ENCODE data around the gene YAE1.

The YAE1 gene

GRCh38 chr7:39527951-39528350 is 38.3 kb upstream of the YAE1 start:
- Histone ChIP-seq H3K9ac (ENCODE audit: low read length) (no peak overlapping the region), H3K36me3 (ENCODE audit: low read length) (no peaks in the 10 kb centered on the region), H3K27me3 (ENCODE audit: low read length) (no peaks in the 10 kb centered on the region), H3K4me3 (ENCODE audit: insufficient read depth, low read length, poor library complexity, severe bottlenecking) (no peak overlapping the region), H3K27ac (ENCODE audit: low read depth, low read length) (no peak overlapping the region), H3K4me2 (ENCODE audit: low read depth, low read length, poor library complexity, severe bottlenecking) (no peak overlapping the region), H2AFZ (ENCODE audit: low read depth, low read length, severe bottlenecking) (no peak overlapping the region), H3F3A (ENCODE audit: insufficient read depth) (no peaks in the 10 kb centered on the region), H3K9me2 (replicated peaks; ENCODE audit: insufficient read depth, low read length) (no peaks in the 10 kb centered on the region), H3K79me2 (ENCODE audit: insufficient read depth, low read length) (no peaks in the 10 kb centered on the region), H4K20me1 (ENCODE audit: low read depth, low read length) (no peaks in the 10 kb centered on the region), H3K9me3 (ENCODE audit: insufficient read depth, low read length) (no peaks in the 10 kb centered on the region)
- no peak for TF ChIP-seq CTCF (IDR thresholded peaks at IDR 0.05; ENCODE audit: insufficient read depth, low read length, poor library complexity, severe bottlenecking)
- TF ChIP-seq EZH2phosphoT487 (conservative IDR thresholded peaks at IDR 0.05; ENCODE audit: low read length) = no peak

- Histone ChIP-seq H3K9ac (ENCODE audit: low read length) (no peak overlapping the region), H3K9me2 (replicated peaks; ENCODE audit: insufficient read depth, low read length) (no peaks in the 10 kb centered on the region), H3K9me3 (ENCODE audit: insufficient read depth, low read length) (no peaks in the 10 kb centered on the region), H3F3A (ENCODE audit: insufficient read depth) (no peaks in the 10 kb centered on the region), H4K20me1 (ENCODE audit: low read depth, low read length) (no peaks in the 10 kb centered on the region), H3K79me2 (ENCODE audit: insufficient read depth, low read length) (no peaks in the 10 kb centered on the region), H3K27me3 (ENCODE audit: low read length) (no peaks in the 10 kb centered on the region), H2AFZ (ENCODE audit: low read depth, low read length, severe bottlenecking) (no peak overlapping the region), H3K4me2 (ENCODE audit: low read depth, low read length, poor library complexity, severe bottlenecking) (no peak overlapping the region), H3K27ac (ENCODE audit: low read depth, low read length) (no peak overlapping the region), H3K36me3 (ENCODE audit: low read length) (no peaks in the 10 kb centered on the region), H3K4me3 (ENCODE audit: insufficient read depth, low read length, poor library complexity, severe bottlenecking) (no peak overlapping the region)
- no peak for TF ChIP-seq EZH2phosphoT487 (conservative IDR thresholded peaks at IDR 0.05; ENCODE audit: low read length)
- TF ChIP-seq CTCF (IDR thresholded peaks at IDR 0.05; ENCODE audit: insufficient read depth, low read length, poor library complexity, severe bottlenecking) = no peak
Observed at GRCh38 chr7:39528849-39529248, 37.4 kb upstream of the YAE1 start.

GRCh38 chr7:39529582-39529981 is 36.6 kb upstream of the YAE1 start:
- Histone ChIP-seq H3K9ac (ENCODE audit: low read length) (no peak overlapping the region), H3K4me2 (ENCODE audit: low read depth, low read length, poor library complexity, severe bottlenecking) (no peak overlapping the region)

More at GRCh38 chr7:39529582-39529981, 36.6 kb upstream of the YAE1 start:
- no peaks in the 10 kb centered on the region for H3K9me2 ChIP-seq (replicated peaks; ENCODE audit: insufficient read depth, low read length)
- H3K4me3 ChIP-seq (ENCODE audit: insufficient read depth, low read length, poor library complexity, severe bottlenecking) = no peak overlapping the region
- H3F3A ChIP-seq (ENCODE audit: insufficient read depth) = no peaks in the 10 kb centered on the region
- H3K9me3 ChIP-seq (ENCODE audit: insufficient read depth, low read length) = no peaks in the 10 kb centered on the region
- TF ChIP-seq EZH2phosphoT487 (conservative IDR thresholded peaks at IDR 0.05; ENCODE audit: low read length) = no peak
- no peak for TF ChIP-seq CTCF (IDR thresholded peaks at IDR 0.05; ENCODE audit: insufficient read depth, low read length, poor library complexity, severe bottlenecking)
- no peak overlapping the region for H2AFZ ChIP-seq (ENCODE audit: low read depth, low read length, severe bottlenecking)
- no peaks in the 10 kb centered on the region for H4K20me1 ChIP-seq (ENCODE audit: low read depth, low read length)
- no peaks in the 10 kb centered on the region for H3K79me2 ChIP-seq (ENCODE audit: insufficient read depth, low read length)
- no peak overlapping the region for H3K27ac ChIP-seq (ENCODE audit: low read depth, low read length)
- H3K27me3 ChIP-seq (ENCODE audit: low read length) = no peaks in the 10 kb centered on the region
- no peaks in the 10 kb centered on the region for H3K36me3 ChIP-seq (ENCODE audit: low read length)

Measured in SU-DHL-6 (cell line).